Activated CD8-positive, alpha-beta memory T cell treated with anti-CD3 and anti-CD28 coated beads for 4 hours (primary cell): Measurements from ENCODE around the gene GSC2.

Experiments
- DNase-seq, 2 donors: peaks; one replicate each; pipeline ENCODE4 v3.0.0-alpha.2; 2020; ENCODE audit warnings: low read depth in 2 of 2

Gene GSC2

DNA sequence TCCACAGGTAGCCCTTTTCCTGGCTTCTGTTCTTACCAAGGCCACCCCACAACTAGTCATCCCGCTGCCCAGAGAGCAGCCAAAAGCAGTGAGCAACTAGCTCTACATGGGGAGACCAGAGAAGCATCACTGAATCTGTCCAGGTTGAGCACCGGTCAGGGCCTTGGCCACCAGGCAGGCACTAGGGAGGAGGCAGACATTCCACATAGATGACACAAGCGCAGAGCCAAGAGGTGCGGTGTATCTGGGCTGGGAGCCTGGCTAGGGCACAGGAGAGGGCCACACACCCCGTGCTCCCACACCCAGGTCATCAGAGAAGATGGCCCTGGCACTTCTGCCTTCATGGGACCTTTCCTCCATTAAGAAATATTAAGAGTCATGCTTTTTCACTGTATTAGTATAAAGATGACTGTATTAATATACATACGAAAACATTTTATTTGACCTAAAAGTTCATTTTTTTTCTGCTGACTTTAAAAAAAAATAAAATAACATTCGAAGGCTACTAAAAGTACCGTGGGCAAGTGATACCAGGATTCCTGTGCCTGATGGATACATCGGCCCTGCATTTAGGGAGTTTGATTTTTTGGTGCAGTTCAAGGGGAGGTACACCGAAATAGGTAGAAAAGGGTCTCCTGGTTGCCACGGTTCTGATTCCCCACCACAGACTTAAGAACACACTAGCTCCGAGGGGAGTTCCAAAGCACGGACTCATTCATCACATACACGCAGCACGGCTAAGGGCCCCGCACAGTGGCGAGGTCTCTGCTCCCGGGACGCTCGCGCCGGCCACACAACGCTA, 29.1 kb downstream of the GSC2 start:
- DNase-seq: no peak

DNA sequence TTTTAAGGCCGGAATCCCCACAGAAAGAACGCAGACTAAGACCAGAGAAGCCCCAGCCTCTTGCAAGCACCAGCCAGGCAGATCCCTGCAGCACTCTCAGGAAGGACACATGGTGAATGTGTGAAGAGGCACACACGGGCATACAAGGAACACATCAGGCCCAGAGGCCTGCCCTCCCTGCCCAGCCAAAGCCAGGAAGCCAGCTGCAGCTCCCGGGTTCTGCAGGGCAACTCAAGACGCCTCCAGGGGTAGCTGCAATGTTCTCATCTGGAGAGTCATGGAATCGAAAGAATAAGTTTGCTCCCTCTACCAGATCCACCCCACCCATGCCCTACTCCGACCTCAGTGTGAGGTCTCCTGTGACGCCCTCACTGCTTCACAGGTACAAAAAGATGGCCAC, 30.1 kb downstream of the GSC2 start:
- DNase-seq: no peak

GRCh38 chr22:19118329-19118880, 31.7 kb downstream of the GSC2 start:
- no peak for DNase-seq

DNA sequence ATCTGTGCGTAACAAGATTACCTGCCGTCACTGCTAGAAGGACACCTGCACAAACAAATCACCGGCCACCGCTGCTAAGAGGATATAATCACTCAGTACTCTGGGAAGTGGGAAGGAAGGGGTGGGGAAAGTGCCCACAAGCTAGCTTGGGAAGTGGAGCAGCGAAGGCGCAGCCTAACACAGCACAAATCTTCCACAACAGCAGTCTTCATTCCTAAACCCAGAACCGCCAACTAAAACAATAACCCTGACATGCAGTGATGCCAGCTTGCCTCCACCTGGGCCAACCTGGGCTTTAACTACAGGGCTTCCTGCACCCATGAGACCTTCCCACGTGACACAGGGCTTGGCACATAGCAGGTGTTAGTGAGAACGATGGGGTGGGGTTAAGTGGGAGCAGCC, 33.0 kb downstream of the GSC2 start:
- DNase-seq: no peak

DNA sequence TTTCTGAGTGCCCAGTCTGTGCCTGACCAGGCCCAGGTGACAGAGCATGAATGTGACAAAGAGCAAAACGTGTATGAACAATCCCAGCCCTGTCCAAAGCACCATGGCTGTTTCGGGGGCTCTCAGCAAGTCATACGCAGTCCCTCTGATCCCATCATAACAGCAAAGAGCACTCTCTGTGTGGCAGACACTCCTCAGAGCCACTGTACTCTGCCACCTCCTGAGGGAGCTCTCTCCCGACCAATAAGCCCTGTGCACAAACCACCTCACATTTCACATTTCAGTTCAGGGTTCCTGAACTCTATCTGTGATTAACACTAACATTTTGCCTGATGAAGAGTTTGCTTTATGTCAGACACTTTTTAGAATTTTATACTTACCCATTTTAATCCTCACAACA, 34.5 kb downstream of the GSC2 start:
- no peak for DNase-seq

DNA sequence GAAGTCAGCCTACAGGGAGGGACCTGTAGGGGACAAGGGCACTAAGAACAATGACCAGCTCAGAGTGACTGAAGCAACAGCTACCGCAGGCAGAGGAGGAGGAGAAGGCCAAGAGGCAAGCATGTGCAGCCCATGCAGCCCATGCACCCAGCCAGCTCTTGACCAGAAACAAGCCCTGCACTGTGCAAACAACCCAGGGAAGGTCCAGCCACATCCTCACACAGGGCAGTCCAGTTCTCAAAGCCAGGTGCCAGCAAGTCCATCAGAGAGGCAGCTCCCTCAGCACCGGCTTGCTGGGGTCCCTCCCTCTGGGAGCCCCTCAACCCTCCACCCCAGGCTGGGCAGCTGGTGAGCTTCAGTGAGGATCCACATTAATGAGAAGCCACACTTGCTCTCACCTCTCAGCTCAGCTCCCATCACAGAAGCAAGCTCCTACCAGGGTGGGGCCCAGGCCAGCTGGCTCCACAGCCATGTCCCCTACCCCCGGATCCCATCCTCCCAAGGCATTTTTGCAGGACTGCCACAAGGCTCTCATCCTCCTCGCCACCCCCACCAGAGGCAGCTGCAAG, 35.0 kb downstream of the GSC2 start:
- DNase-seq: no peak

GRCh38 chr22:19113429-19113828, 36.7 kb downstream of the GSC2 start:
- DNase-seq: no peak

GRCh38 chr22:19111584-19111983, 38.5 kb downstream of the GSC2 start:
- no peak for DNase-seq

DNA sequence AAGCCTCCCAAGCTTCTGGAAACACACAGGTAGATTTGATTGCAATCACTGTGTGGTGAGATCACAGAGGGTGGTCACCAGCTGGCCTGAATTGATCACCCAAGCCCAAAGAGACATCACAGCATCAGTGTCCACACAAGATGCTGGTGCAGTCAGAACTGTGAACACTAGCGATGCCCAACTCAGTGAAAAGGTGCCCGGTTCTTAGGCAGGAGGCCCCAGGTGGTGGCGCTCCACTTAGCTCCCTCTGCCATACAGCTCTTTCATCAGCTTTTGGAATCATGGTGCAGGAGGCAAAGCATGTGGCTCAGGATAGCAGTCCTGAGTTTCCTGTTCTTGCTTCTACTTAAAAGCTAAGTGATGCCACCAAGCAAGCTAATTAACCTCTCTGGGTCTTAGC, 39.0 kb downstream of the GSC2 start:
- DNase-seq: no peak

GRCh38 chr22:19110646-19111045, 39.4 kb downstream of the GSC2 start:
- no peak for DNase-seq

GRCh38 chr22:19110064-19110458, 40.0 kb downstream of the GSC2 start:
- no peak for DNase-seq

DNA sequence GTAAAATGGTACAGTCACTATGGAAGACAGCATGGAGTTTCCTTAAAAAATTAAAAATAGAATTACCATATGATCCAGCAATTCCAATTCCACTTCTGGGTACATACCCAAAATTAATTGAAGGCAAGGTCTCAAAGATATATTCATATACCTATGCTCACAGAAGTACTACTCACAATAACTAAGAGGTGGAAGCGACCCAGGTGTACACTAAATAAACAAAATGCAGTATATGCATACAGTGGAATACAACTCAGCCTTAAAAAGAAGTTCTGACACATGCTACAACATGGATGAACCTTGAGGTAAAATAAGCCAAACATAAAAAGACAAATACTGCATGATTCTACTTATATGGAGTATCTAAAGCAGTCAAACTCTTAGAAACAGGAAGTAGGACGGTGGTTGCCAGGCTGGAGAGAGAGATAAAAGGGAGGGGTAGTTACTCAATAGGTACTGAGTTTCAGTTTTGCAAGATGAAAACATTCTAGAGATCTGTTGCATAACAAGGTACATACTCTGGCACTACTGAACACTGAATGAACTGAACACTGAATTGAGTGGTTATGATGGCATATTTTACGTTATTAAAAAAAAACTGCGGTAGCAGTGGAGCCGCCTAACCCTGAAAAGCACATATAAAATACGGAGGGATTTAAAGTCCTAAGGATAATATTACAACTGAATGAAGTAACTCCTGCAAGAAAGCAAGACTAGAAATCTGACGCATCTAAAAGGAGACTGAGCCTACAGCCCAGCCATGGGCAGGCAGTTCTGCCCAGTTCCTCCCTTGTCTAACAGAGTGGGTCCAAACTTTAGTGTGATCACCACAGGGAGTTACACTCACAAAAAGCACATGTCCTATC, 40.7 kb downstream of the GSC2 start:
- peak; percentile 14 to 35 for DNase-seq

- no peak for DNase-seq
Measured at GRCh38 chr22:19108807-19109197, 41.3 kb downstream of the GSC2 start.

- DNase-seq: no peak
Measured at GRCh38 chr22:19107730-19108074, 42.4 kb downstream of the GSC2 start.

DNA sequence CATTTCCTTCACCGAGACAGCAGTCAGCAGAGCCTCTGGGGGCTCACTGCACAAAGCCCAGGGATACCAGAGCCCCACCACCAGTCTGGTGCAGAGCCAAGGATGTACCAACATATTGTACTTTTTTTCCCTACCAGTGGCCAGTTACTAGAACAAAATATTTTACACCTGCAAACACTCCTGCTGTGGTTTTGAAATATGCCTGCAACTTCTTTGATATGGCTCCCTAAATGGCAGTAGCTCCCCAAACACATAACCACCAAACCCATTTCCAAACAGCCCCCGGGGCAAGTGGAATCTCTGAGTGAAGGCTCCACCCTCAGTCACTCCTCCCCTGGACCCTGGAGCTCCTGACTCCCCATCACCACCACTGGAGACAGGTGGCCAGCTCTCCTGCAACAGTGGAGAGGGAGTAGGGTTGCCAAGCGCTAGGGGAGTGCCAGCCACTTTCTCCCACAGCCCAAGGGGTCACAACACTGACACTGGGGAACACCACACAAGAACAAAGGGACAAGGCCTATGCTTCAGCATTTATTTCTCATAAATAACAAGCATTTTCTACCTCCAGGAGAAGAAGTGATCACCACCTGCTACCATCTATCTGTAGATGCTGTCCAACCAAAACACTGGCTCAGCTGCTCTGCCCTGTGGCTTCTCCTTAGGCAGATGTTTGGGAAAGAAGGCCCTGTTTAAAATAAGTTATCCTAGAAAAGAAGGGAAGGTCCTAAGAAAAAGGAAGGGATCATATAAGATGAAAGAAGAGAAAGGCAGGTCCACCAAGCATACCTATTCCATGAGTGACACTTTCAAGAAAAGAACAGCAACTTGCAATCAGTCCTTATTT, 43.0 kb downstream of the GSC2 start:
- DNase-seq: no peak

- no peak for DNase-seq
Measured at GRCh38 chr22:19105867-19106802, 44.0 kb downstream of the GSC2 start.

GRCh38 chr22:19105456-19105855, 44.6 kb downstream of the GSC2 start:
- no peak for DNase-seq

- DNase-seq: no peak
Measured at GRCh38 chr22:19103880-19104821, 45.9 kb downstream of the GSC2 start.

DNA sequence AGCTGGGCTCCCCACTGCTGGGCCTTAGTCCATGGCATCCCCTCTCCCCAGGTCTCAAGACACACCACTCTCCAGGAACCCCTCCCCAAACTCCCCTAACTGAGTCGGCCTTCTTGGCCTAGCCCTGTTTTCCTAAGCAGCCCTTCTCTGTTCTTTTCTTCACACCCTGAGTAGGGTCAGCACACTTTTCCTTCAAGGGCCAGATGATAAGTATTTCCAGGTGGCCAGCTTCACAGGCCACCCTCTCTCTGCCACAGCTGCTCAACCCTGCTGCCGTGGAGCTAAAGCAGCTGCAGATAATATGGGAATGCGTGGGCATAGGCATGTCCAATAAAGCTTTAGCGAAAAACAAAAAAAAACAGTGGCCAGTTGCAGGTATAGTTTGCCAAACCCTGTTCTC, 51.9 kb downstream of the GSC2 start:
- no peak for DNase-seq
